Measurements from ENCODE around the gene CSF1. TPM values are rescaled to one million over a fixed set of nuclear protein-coding genes. Genes with fewer than 3 reads are reported as not detected.

Gene CSF1
- total and polyA plus RNA-seq, 12 donors, result 3.8 to 295 (median 88.5) TPM

- intact Hi-C loops (cut with DNase I), result no loop called here
- peak; percentile 86 to 96 (median 94) for DNase-seq
- no peak overlapping the region for H3K4me3 ChIP-seq
- TF ChIP-seq CTCF (IDR thresholded peaks at IDR 0.05) (peak in 3 of 6 experiments; percentile 7 to 45 (median 34)), POLR2A (IDR thresholded peaks at IDR 0.05) (peak in 1 of 2 donors; percentile 29)
- H3K27me3 ChIP-seq, result no peaks in the 10 kb centered on the region
- peak overlapping the region in 4 of 5 donors; percentile 32 to 78 (median 50) for H3K27ac ChIP-seq
- H3K9me3 ChIP-seq (replicated peaks in 1 of 3), result no peaks in the 10 kb centered on the region
- peaks cover 13 to 59% of the 10 kb centered on the region in 2 donors for H3K4me1 ChIP-seq (replicated peaks in 1 of 2)
- peaks cover 0 to 33% of the 10 kb centered on the region in 2 donors for H3K36me3 ChIP-seq (replicated peaks in 1 of 2)
- WGBS, 4 donors, result 32 to 38% (median 35%) methylated on average over 10 of the region's 10 CpGs
These were observed 20.6 kb downstream of the CSF1 start for GRCh38 chr1:109931189-109931731.

- Histone ChIP-seq H3K9me3 (replicated peaks in 1 of 3) (no peaks in the 10 kb centered on the region), H3K4me1 (replicated peaks in 1 of 2) (peaks cover 13 to 54% of the 10 kb centered on the region in 2 donors), H3K36me3 (replicated peaks in 1 of 2) (peaks cover 0 to 25% of the 10 kb centered on the region in 2 donors), H3K4me3 (no peak overlapping the region), H3K27ac (peak overlapping the region in 3 of 5 donors; percentile 34 to 78 (median 66)), H3K27me3 (no peaks in the 10 kb centered on the region)
- intact Hi-C loops (cut with DNase I), result no loop called here
- TF ChIP-seq POLR2A (IDR thresholded peaks at IDR 0.05) (no peak), CTCF (IDR thresholded peaks at IDR 0.05) (no peak)
- peak in 1 of 7 donors; percentile 20 for DNase-seq
- 96 to 100% (median 97%) methylated on average over 3 of the region's 3 CpGs for WGBS, 4 donors
These were observed 21.4 kb downstream of the CSF1 start for GRCh38 chr1:109931911-109932636.

- H3K9me3 ChIP-seq (replicated peaks in 1 of 3), result peaks cover 0 to 5% (median 0%) of the 10 kb centered on the region in 3 donors
- peaks cover 13 to 48% of the 10 kb centered on the region in 2 donors for H3K4me1 ChIP-seq (replicated peaks in 1 of 2)
- H3K4me3 ChIP-seq, result no peak overlapping the region
- WGBS, 4 donors, result 90 to 97% (median 94%) methylated on average over 4 to 5 of the region's 5 CpGs
- peaks cover 0 to 20% of the 10 kb centered on the region in 2 donors for H3K36me3 ChIP-seq (replicated peaks in 1 of 2)
- intact Hi-C loops (cut with DNase I), result no loop called here
- no peak overlapping the region for H3K27ac ChIP-seq
- TF ChIP-seq CTCF (IDR thresholded peaks at IDR 0.05) (no peak), POLR2A (IDR thresholded peaks at IDR 0.05) (no peak)
- no peaks in the 10 kb centered on the region for H3K27me3 ChIP-seq
- peak in 1 of 7 donors; percentile 37 for DNase-seq
These were observed 22.0 kb downstream of the CSF1 start for GRCh38 chr1:109932679-109933078.

GRCh38 chr1:109933856-109934711, 23.4 kb downstream of the CSF1 start:
- WGBS, 4 donors, result 28 to 46% (median 44%) methylated on average over 9 to 10 of the region's 10 CpGs
- peak in 2 of 7 donors; percentile 50 to 55 for DNase-seq

More at GRCh38 chr1:109933856-109934711, 23.4 kb downstream of the CSF1 start:
- peak overlapping the region in 1 of 5 donors; percentile 50 for H3K27ac ChIP-seq
- H3K27me3 ChIP-seq, result no peaks in the 10 kb centered on the region
- intact Hi-C loops (cut with DNase I), result no loop called here
- peaks cover 0 to 6% (median 0%) of the 10 kb centered on the region in 3 donors for H3K9me3 ChIP-seq (replicated peaks in 1 of 3)
- peaks cover 0 to 10% of the 10 kb centered on the region in 2 donors for H3K36me3 ChIP-seq (replicated peaks in 1 of 2)
- peaks cover 13 to 34% of the 10 kb centered on the region in 2 donors for H3K4me1 ChIP-seq (replicated peaks in 1 of 2)
- TF ChIP-seq CTCF (IDR thresholded peaks at IDR 0.05), result no peak
- TF ChIP-seq POLR2A (IDR thresholded peaks at IDR 0.05), result no peak
- H3K4me3 ChIP-seq, result no peak overlapping the region
